GM12801 (cell line): ENCODE measurements around the gene GRIN2A.

Experiments
- TF ChIP-seq, protein P1 (sequence below): IDR thresholded peaks from one replicate; pipeline ENCODE4 v1.5.1; 2011; ENCODE audit warnings: control low read depth; ENCODE audit not compliant: insufficient read length; ENCODE audit errors: extremely low read depth

Gene GRIN2A

DNA sequence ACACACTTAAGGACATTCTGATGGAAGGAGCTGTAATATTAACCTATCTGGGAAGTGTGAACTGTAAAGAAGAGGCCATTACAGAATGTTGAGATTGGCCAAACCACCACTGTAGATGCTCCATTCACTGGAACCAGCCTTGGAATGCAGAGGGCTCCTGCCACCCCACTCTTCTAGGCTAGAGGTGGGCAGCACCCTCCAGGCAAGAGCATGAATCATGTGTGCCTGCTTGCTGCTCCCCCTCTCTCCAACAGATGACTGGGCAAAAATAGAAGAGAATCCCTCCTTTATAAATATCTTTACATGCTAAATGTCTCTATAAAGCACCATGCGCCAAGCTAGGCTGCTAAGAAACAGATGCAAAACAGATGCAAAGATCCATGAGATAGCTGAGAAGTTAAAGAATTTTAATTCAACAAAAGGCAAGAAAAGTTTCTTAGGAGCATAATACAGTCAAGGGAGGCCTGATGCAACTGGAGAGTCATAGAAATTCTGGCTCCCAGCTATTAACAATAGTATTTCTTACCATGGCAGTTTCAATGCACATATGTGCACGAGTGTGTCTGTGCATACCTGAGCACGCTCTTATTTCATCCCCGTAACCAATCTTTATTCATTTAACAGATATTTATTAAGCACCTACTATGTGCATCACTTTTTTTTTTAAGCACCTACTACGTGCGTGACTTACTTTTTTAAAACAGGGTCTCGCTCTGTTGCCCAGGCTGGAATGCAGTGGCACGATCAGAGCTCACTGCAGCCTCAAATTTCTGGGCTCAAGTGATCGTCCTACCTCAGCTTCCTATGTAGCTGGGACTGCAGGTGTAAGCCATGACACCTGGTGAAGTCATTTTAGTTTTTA, 53.6 kb downstream of the GRIN2A start:
- TF ChIP-seq, protein P1, sequence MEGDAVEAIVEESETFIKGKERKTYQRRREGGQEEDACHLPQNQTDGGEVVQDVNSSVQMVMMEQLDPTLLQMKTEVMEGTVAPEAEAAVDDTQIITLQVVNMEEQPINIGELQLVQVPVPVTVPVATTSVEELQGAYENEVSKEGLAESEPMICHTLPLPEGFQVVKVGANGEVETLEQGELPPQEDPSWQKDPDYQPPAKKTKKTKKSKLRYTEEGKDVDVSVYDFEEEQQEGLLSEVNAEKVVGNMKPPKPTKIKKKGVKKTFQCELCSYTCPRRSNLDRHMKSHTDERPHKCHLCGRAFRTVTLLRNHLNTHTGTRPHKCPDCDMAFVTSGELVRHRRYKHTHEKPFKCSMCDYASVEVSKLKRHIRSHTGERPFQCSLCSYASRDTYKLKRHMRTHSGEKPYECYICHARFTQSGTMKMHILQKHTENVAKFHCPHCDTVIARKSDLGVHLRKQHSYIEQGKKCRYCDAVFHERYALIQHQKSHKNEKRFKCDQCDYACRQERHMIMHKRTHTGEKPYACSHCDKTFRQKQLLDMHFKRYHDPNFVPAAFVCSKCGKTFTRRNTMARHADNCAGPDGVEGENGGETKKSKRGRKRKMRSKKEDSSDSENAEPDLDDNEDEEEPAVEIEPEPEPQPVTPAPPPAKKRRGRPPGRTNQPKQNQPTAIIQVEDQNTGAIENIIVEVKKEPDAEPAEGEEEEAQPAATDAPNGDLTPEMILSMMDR, result no peak

DNA sequence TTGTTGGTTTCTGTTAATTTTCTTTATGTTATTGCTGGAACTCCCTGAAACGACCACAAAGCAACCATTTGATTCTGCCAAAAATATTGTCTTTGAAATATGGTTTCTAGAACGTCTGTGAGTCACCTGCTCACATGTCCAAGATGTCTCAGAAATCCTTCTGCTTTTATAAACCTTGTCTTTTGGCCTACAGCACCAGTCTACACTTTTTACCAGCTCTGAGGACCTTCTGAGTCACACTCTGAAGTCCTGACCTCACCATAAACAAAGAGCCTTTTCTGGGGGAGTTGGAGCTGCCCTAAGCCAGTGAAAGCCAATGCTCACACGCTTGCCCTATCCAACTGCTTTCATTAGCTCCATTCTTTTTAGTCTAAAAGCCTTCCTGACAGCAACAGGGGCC, 55.5 kb downstream of the GRIN2A start:
- TF ChIP-seq, protein P1, result no peak

DNA sequence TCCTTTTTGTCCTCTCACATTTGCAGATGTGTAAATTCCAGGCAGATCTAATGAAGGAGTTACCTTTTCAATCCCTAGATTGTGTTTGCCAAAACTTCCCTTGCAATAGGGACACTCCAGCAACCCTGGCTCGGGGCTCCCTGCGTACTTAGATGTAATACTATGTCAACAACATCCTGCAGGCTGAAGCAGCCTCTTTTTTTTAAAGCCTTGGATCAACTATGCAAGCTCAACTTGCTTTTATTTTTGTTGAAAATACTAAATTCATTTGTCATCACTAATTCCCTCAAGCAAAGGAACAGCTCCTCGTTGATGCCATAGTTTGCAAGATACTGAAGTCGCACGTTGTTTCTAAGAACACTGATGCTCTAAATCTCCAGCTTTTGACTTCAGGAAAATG, 59.1 kb downstream of the GRIN2A start:
- TF ChIP-seq, protein P1, result no peak

DNA sequence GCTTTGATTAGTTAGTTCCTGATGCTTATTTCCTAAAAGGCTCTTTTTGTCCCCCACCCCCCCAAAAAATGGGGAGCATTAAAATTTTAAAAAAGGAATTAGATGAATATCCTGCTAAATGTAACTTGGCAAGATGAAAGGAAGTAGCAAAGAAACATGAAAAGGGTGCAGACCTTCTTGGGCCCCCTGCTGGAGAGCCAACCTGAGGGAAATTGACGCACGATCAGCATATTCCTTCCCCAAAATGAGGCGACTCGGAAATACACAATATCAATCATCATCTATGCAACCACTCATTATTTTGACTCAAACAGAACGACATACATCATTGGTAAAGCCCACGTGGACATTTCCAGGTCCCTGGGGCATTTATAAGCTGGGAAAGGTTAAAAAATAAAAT, 59.7 kb downstream of the GRIN2A start:
- TF ChIP-seq, protein P1, result no peak

DNA sequence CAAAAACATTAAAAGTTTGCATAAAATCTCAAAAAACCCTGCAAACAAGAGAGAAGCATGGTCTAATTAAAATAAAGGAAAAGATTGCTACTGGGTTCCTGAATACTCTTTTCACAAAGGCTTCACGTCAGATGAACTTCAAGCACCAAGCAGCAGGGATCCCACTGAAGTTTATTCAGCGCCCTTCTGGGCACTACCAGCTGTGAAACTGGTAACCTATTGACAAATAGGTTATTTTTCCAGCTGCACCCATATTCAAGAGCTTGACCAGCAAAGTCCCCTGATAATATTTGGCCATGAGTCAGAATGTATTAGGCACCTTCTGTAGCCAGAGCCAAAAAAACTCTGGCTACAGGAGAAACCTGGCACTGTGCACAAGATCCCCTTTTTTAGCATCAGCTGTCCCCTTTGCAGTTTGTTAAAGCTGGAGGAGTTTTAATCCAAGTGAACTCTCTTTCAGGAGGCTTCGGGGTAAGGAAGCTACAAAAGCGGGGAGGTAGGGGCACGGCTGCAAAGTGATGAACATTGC, 60.3 kb downstream of the GRIN2A start:
- TF ChIP-seq, protein P1, result no peak

DNA sequence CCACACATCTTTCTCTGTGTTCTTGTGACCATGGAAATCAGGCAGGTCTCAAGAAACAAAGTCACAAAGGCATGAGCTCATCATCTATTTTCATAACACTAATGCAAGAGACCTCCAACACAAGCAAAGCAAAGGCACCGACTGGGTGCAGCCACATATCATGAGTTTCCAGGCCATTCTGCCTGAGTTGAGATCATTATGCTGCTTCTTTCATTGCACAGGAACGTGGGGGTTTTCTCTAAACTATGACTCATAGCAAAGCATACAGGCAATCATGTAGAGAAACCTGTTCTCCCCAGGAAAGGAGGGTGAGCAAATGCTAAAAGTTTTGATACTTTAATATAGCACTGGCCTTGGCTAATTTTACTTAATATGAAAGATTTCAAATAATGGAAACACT, 60.7 kb downstream of the GRIN2A start:
- TF ChIP-seq, protein P1, result no peak

DNA sequence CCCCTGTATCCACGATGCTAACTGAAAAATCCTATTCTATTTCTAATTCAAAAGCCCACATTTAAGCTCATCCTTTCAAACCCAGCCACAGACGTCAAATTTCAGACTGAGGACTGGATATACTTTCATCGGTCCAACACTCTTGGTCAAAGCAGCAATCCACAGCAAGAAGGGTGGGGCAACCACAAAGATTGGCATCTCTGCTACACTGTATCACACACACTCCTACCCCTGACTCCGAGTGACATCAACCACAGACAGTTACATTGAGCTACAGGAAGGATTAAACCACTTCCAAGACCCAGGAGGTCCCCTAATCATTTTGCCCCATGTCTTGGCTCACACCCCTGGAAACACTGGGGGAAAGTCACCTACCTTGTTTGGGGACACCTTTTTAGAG, 61.3 kb downstream of the GRIN2A start:
- TF ChIP-seq, protein P1, result no peak
